T-helper 1 cell treated with Interleukin-12 subunit alpha and Interleukin-12 subunit beta and Interleukin-4 antibody, amounts not matched to agents 30 ng/mL and 1 ng/mL, for 36 hours (primary cell): ENCODE data around the gene FRRS1. TPM values are rescaled to one million over a fixed set of nuclear protein-coding genes. Genes with fewer than 3 reads are reported as not detected.

Source experiments
- intact Hi-C: fragments of 100-400 bp; cut with micrococcal nuclease; formaldehyde crosslinking; loops from one replicate; pipeline ENCODE4 v1.15.1; 2024
- total RNA-seq: library from RNA; stranded (reverse); gene quantifications from 2 replicates; pipeline ENCODE4 v1.2.3, GENCODE V29; 2022

The FRRS1 gene
- total RNA-seq, 1 donor from 2014 or later, result 0.32 TPM

DNA sequence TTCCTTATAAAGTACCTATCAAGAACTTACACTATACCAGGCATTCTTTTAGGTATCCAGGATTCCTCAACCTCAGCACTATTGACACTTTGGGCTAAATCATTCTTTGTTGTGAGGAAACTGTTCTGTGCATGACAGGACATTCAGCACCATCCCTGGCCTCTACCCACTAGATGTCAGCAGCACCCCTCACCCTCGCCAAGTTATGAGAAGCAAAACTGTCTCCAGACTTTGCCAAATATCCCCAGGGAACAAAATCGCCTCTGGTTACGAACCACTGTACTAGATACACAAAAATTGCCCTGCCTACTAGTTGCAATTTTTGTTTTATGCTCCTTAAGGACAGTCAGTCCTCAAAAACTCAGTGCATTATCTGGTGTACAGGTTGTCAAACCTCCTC lies 84.9 kb downstream of the FRRS1 start:
- intact Hi-C loops, result no loop called here

DNA sequence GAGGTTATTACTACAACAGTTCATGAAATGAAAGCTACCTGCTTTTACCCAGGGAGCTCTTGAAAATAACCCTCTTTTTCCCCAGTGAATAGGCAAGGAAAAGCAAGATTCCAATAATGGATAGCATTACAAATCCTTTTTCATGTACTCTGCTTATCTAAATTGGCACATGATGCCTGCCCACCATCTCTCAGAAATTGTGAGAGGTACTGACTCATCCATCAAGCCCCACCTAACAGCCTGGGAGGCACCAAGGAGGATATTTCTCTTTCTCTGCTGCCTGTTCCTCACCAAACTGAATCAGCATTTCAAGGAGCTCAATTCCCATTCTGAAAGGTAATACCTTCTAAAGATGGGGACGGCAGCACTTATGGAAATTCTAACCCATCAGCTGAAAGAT lies 86.2 kb downstream of the FRRS1 start:
- intact Hi-C loops, result no loop called here

DNA sequence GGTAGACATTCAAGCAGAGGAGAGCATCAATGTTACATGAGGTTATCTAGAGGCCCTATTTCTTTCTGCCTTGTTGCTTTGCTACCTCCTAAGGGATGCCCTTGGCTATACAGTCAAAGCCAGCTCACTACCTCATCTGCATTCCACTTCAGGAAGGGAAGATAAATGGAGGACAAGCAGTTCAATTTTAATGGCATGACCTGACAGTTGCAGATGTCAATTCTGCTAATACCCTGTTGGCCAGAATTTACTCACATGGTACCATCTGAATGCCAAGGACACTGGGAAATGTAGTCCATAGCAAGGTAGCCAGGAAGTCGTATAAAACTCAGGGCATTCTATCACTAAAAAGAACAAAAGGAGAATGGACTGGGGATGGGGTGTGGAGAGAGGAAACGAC lies 89.0 kb downstream of the FRRS1 start:
- intact Hi-C loops, result no loop called here

DNA sequence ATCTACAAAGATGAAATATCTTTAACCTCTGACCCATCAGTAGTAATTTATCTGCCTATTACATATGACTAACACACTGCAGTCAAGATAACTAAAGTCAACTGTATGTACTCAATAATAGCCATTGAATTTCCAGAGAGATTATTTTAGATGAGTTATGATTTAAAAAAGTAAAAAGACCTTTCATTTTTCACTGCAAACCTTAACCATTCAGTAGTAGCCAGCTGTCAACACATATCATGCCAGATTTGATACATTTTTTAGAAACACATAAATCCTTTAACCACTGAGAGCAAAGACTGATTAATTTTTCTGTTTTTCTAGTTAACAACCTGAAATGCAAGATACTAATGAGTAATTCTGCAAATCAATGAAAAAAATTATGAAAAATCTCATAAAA lies 89.6 kb downstream of the FRRS1 start:
- intact Hi-C loops, result no loop called here

DNA sequence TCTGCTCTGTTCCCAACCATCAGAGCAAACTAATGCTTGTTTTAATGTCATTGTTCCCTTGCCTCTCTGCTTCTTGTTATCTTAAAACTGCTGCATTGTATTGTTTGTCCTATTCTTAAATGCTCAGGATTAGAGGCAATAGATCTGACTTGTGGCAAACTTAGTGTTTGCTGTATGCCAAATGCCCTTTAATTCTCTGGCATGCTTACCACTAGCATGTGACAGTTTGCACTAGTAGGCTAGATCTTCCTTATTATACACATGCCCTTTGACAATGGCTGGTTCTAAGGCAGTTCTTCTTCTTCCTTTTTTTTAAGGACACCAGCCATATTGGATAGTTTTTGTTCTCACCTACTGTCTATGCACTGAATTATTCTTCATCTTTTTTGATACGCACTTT lies 90.4 kb downstream of the FRRS1 start:
- intact Hi-C loops, result no loop called here

DNA sequence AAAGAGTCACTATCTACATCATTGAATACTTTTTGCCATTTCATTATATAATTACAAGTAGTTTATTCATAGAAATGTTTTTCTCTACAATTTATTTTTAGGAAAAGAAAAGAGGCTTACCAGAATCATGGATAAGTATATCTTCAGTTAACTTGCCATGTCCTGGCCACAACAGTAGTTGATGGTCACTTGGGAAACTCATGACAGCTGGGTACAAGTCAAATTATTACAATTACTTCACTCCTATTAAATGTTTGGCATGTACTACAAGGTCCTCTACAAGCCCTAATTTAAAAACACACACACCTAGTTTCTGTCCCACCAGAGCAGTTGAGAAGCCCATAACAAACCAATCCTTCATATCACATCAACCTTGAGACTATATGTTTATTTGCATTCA lies 91.1 kb downstream of the FRRS1 start:
- intact Hi-C loops, result no loop called here

DNA sequence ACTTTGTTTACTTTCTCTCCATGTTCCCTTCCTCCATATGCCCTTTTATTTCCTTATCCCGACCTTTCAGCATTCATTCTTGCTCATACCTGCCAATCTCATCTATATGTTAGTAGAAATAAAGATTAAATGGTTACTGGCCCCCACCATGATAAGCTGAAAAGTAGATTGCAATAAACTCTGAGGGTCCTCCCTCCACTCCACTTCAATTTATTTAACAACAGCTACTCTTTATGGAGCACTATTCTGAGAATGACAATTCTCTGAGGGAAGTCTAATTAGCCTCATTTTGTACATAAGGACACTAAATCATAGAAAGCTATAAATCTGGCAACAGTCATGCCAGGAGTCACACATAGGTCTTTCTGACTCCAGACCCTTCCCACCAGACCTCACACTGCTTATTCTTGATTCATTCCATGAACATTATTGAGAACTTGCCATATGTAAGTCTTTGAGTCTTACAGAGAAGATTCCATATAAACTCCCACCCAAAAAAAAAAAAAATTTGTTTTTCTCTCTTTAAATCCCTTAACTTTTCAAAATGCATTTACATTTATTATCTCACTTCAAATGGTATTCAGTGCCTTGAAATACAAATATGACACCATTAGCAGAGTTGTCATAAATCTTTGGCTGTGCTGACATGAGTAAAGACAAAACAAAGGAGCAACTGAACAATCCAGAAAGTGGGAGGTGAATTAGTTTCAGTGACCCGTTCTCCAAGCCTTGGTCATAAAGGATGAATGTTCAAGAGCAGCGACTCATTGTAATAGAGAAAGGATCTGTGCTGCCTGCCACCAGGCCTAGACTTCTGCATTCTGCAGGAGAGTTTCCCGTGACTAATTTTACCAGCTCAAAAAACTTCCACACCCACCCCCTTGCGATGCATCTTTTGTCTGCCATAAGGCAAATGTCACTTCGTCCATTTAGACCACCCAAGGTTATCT lies 92.0 kb downstream of the FRRS1 start:
- intact Hi-C loops, result no loop called here

DNA sequence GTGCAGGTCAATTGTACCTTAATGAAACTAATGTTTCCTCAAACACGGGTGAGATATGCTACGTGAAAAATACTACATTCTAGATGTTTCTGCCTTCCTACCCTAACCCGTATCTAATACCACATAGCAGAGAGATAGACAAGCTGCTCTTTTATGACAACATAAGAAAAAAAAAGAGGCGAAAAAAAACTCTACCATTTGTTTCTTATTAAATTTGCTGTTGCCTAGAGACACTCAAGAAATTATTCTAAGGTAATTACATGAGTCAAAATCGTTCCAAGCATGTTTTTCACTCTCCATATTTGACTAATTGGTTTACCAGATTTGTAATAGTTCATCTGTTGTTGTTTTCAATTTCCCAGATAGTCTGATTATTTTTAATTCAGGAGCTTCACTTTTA lies 93.1 kb downstream of the FRRS1 start:
- intact Hi-C loops, result no loop called here

DNA sequence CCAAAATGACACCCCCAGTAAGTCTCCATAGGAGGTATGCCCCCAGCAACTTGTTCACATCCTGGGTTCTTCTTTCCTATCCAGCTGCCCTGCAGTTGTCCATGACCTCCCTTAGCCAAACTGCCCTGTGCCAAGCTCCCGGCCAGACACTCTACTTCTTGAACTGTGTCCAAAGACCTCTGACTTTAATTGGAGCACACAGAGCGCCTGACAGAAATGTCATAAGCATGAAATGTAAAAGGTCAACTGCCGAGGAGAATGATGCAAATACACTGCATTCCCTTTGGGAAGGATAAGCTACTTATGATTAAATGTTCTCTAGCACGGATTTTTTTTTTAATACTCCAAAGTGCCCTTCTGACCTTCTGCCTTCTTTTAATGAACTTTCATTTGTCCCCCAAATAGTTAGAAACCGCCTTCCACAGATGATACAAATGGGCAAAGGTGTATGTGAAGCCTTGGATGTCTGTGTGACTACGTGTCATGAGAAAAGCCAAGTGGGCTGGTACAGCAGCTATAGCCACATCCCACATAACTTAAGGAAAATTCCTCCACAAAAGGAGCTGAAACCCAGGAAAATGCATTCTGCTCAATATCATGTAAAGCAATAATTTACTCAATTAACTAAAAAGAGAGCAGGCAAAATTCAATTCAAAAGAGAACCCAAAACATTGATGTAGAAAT lies 93.8 kb downstream of the FRRS1 start:
- intact Hi-C loops, result no loop called here

DNA sequence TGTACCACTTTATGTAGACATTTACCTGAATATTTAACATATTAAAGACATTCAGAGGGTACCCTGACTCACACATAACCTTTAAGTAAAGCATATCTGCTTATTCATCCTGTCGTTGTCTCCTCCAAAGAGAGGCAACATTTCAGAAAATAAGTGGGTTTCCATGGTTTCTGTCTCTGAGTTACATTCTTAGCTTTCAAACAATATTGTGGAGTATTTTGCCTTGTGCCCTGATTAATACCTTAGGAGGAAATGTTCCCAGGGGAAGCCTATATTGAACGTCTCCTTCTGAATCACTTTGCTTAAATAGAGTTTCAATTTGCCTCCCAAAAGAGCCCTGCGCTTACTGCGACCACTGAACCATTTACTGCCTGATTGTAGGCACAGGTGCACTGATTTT lies 94.4 kb downstream of the FRRS1 start:
- intact Hi-C loops, result no loop called here

DNA sequence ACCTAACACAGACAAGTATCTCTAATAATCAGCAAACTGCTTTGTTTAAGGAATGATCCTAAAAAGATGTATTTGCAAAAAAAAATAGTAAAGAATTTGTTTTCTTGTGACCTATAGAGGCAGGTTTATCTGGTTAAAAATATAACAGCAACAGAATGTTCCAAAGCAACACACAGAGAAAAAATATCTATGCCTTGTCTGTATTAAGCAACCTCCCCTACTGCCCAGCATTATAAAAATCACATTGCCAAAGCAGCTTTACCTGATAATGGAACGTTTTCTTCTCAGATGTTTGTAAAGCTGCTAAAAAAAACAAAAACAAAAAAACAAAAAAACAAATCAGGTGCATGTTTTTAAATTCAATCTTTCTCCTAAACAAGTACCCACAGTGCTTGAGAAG lies 95.9 kb downstream of the FRRS1 start:
- intact Hi-C loops, result no loop called here

DNA sequence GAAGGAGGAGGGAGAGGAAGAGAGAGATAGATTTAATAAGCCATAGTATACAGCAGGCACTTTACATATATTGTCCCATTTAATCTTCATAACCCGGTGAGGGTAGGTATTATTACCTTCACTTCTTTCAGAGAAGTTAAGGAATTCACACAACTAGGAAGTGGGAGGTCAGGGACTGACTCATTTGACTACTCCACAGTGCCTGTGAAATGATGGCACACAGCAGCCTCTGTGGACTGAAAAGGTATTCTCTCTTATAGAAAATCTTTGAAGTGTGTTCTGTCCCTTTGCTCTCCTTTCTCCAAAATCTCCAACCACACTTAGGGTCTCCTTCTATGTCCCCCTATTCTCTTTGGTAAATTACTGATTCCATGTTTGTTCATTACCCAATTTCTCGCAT lies 96.6 kb downstream of the FRRS1 start:
- intact Hi-C loops, result no loop called here

DNA sequence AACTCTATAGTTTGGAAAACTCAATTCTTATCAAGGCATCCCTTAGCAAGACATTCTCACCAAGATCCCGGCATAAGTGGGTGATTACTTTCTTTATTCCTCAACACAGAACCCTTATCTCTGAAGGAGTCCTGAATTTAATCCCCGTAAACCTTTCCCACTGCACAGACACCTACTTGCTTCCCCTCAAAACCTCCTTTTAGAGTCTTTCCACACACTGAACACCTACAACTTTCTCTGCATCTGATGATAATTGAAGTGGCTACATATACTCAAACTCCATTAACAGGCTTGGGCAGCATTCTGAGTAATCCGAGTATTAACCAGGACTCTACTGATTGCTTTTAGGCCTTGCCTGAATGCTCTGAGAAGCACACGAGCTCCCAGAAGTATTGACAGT lies 97.1 kb downstream of the FRRS1 start:
- intact Hi-C loops, result no loop called here

DNA sequence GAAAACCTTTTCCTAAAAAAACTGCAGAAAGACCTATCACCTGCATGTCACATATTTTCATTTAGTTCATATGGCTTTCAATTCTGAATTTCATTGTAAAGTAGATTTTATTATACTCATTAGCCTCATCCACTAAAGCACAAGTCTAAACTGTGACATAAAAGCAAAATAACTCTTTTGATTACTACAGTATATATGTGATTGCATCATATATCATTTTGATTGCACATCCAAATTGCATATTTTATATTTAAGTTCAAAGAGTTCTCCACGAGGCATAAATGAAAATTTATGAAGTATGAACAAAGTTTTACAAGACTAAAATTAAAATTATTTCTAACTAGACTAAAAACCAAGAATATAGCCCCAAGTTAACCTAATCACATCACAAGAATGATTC lies 101.2 kb downstream of the FRRS1 start:
- intact Hi-C loops, result no loop called here

DNA sequence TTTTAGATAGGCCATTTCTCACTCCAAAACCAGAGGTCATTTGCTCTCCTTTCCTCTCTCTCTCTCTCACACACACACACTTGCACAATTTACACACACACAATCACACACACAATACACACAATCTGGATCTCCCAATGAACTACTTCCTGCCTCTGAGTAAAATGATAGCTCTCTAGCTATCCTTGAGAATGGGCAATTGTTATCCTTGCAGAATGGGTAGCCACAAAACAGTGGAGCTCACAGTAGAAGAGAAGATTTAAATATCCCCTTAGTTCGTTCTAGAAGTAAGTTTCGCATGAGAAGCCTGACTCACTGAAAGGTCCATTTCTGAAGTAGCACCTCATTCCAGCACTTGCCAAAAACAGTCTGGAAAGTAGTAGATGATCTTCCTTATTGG lies 102.9 kb downstream of the FRRS1 start:
- intact Hi-C loops, result no loop called here

DNA sequence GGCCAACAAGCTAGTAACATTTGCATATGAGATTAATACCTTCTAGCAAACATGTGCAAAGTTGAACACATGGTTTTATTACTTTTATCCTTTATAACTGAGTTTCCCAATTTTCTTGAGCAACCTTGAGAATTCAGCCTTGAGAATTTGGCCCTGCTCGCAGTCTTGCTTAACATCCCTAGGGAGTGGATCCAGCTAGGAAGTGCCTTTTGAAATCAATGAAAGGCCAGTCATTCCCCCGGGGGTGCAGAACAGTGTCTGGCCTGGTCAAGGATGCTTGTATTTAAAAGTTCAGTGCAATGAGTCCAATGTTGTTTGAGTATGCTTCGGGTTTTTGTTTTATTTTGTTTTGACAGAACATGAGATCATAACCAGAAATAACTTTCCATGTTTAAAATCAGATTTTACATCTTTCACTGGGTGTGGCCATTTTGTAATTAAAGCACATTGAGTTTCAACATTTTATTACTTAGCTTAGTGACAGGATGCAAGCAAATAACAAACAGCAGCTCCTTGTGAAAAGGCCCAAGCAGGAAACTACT lies 103.8 kb downstream of the FRRS1 start:
- intact Hi-C loops, result no loop called here

DNA sequence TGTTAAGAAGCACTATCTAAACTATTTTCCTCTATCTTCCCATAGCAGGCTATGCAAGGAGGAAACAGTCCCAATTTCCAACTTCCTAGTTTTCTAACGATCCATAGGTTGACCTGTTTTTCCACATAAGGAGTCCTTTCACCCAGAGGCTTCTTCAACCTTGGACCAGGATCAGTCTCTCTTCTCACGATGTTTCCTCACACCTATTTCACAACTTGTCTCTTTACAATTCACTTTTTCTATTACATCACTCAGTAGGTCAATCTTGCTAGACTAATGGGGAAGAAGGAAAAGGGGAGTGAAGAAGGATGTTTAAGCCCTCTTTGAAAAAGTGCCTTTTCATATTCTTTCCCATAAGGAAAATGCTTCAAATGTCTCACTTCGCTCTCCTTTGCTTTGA lies 104.7 kb downstream of the FRRS1 start:
- intact Hi-C loops, result no loop called here

DNA sequence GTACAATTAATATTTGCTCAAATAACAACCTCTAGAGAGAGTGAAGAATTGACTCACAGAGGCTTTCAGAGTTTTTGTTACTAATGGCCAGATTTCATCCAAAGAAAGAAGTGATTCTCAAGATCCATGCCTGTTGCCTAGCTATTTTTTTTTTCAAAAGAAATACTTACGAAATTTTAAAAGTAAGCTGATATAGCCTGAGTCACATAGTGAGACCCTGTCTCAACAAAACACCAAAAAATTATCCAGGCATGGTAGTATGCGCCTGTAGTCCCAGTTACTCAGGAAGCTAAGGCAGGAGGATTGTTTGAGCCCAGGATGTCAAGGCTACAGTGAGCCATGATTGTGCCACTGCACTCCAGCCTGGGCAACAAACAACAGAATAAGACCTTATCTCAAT lies 105.9 kb downstream of the FRRS1 start:
- intact Hi-C loops, result no loop called here

DNA sequence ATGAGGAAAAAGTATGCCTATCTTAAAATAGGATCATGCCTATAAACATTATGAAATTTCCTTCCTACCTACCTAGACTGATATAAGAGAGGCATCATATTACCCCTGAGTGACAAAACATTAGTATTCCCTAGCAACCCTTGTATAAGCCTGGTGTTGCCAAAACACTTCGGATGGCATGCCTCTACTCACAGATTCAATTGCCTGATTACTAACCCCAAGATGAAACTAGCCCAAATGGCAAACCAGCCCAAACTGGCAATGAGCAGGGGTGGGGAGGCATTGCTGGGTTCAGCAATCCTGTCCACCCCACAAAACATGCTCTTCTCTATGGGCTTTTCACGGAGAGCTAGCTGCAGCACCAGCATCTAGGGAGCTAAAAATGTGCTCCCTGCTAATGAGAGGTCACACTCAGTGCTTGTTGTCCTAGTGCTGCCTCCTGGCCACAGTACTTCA lies 106.7 kb downstream of the FRRS1 start:
- intact Hi-C loops, result no loop called here
